ENCODE results near the gene CSNK2A2.

CSNK2A2 gene

GRCh38 chr16:58123896-58124600 is 73.9 kb downstream of the CSNK2A2 start:
- TF ChIP-seq CTCF (IDR thresholded peaks at IDR 0.05; ENCODE audit: borderline replicate concordance, insufficient read depth, low read depth, low read length), result no peak
- H3K4me3 ChIP-seq (ENCODE audit: low read depth, low read length), result no peak overlapping the region

GRCh38 chr16:58121132-58121531 is 76.8 kb downstream of the CSNK2A2 start:
- TF ChIP-seq CTCF (IDR thresholded peaks at IDR 0.05; ENCODE audit: borderline replicate concordance, insufficient read depth, low read depth, low read length), result no peak

GRCh38 chr16:58120234-58120633 is 77.7 kb downstream of the CSNK2A2 start:
- no peak for TF ChIP-seq CTCF (IDR thresholded peaks at IDR 0.05; ENCODE audit: borderline replicate concordance, insufficient read depth, low read depth, low read length)
- H3K4me3 ChIP-seq (ENCODE audit: low read depth, low read length), result no peak overlapping the region

More at GRCh38 chr16:58121132-58121531, 76.8 kb downstream of the CSNK2A2 start:
- no peak overlapping the region for H3K4me3 ChIP-seq (ENCODE audit: low read depth, low read length)

- no peak for TF ChIP-seq CTCF (IDR thresholded peaks at IDR 0.05; ENCODE audit: borderline replicate concordance, insufficient read depth, low read depth, low read length)
- H3K4me3 ChIP-seq (ENCODE audit: low read depth, low read length), result no peak overlapping the region
These were observed 78.4 kb downstream of the CSNK2A2 start for GRCh38 chr16:58119509-58119845.

GRCh38 chr16:58118801-58119508 is 79.0 kb downstream of the CSNK2A2 start:
- H3K4me3 ChIP-seq (ENCODE audit: low read depth, low read length), result no peak overlapping the region
- no peak for TF ChIP-seq CTCF (IDR thresholded peaks at IDR 0.05; ENCODE audit: borderline replicate concordance, insufficient read depth, low read depth, low read length)

- TF ChIP-seq CTCF (IDR thresholded peaks at IDR 0.05; ENCODE audit: borderline replicate concordance, insufficient read depth, low read depth, low read length), result no peak
These were observed 81.4 kb downstream of the CSNK2A2 start for GRCh38 chr16:58116529-58116928.

GRCh38 chr16:58116081-58116480 is 81.8 kb downstream of the CSNK2A2 start:
- H3K4me3 ChIP-seq (ENCODE audit: low read depth, low read length), result no peak overlapping the region
- TF ChIP-seq CTCF (IDR thresholded peaks at IDR 0.05; ENCODE audit: borderline replicate concordance, insufficient read depth, low read depth, low read length), result no peak

More at GRCh38 chr16:58116529-58116928, 81.4 kb downstream of the CSNK2A2 start:
- no peak overlapping the region for H3K4me3 ChIP-seq (ENCODE audit: low read depth, low read length)
